Body of pancreas (tissue), 4 donors: Measurements from ENCODE around the gene RIN3. TPM values are rescaled to one million over a fixed set of nuclear protein-coding genes. Genes with fewer than 3 reads are reported as not detected.

Experiments used
- ATAC-seq: fragments of 150-250 bp; one replicate; pipeline ENCODE4 v1.9.1; 2016
- DNase-seq, 4 donors: peaks; one replicate each; pipeline ENCODE4 v3.0.0-alpha.2; 2019
- H3K27ac ChIP-seq, 4 donors: fragments of 200-600 bp; sonication (generic); 1 replicate in 3 of 4; 2 replicates in 1 of 4; pipeline versions ENCODE4 v1.5.1 to v1.6.1; 2016 to 2019; ENCODE audit warnings: mild to moderate bottlenecking in 1 of 4, mixed read lengths in 1 of 4, moderate library complexity in 1 of 4
- H3K27me3 ChIP-seq, 2 donors: fragments of 200-600 bp; sonication (generic); one replicate each; pipeline ENCODE4 v1.6.0; 2016; ENCODE audit warnings: mild to moderate bottlenecking in 1 of 2
- H3K36me3 ChIP-seq, 2 donors: fragments of 200-600 bp; sonication (generic); replicated peaks in 1 of 2; 2 replicates each; pipeline ENCODE4 v1.5.1; 2016; ENCODE audit warnings: low read depth in 2 of 2; ENCODE audit not compliant: insufficient read depth in 1 of 2
- H3K4me1 ChIP-seq: fragments of 200-600 bp; sonication (generic); one replicate; pipeline ENCODE4 v1.6.0; 2016
- H3K4me3 ChIP-seq, 2 donors: fragments of 200-600 bp; sonication (generic); 1 replicate in 1 of 2; 2 replicates in 1 of 2; pipeline ENCODE4 v1.5.1; 2016 to 2019
- H3K9me3 ChIP-seq, 3 donors: fragments of 200-600 bp; sonication (generic); 1 replicate in 2 of 3; 2 replicates in 1 of 3; pipeline ENCODE4 v1.5.1; 2016
- CTCF ChIP-seq, 7 experiments: fragments of 450-650 bp in 4 of 7; fragments of 200-600 bp in 3 of 7; sonication (generic) in 3 of 7; IDR thresholded peaks; one replicate each; pipeline ENCODE4 v1.5.1; 2016 to 2019; ENCODE audit warnings: antibody characterized with exemption in 7 of 7
- POLR2A ChIP-seq, 3 donors: fragments of 450-650 bp; IDR thresholded peaks; one replicate each; pipeline ENCODE4 v1.6.1; 2016; ENCODE audit warnings: antibody characterized with exemption in 3 of 3, mild to moderate bottlenecking in 2 of 3
- WGBS, 2 donors: methylation state at CpG; one replicate each; pipeline ENCODE4 v1.1.5; 2017; 5-methylcytosine and 5-hydroxymethylcytosine counted together
- intact Hi-C: fragments of 100-400 bp; cut with DNase I; formaldehyde crosslinking; loops from one replicate; pipeline ENCODE4 v1.15.1; 2023
- total RNA-seq, 2 donors: library from RNA; depleted of rRNA; stranded (reverse); fragments of >200 nt; gene quantifications; one replicate each; pipeline ENCODE4 v1.1.0, GENCODE V29; 2016

RIN3 gene
- total RNA-seq, 2 donors from 2014 or later, result 2.6 to 3.3 TPM

- TF ChIP-seq CTCF (IDR thresholded peaks at IDR 0.05) (no peak), POLR2A (IDR thresholded peaks at IDR 0.05) (no peak)
Observed at GRCh38 chr14:92475451-92476187, 38.0 kb upstream of the RIN3 start.

GRCh38 chr14:92480856-92481255, 32.7 kb upstream of the RIN3 start:
- Histone ChIP-seq H3K4me1 (no peaks in the 10 kb centered on the region), H3K27me3 (no peaks in the 10 kb centered on the region), H3K9me3 (no peaks in the 10 kb centered on the region), H3K4me3 (no peak overlapping the region), H3K27ac (no peak overlapping the region), H3K36me3 (no peaks in the 10 kb centered on the region)
- ATAC-seq (no peak), DNase-seq (no peak)
- intact Hi-C loops, result no loop called here
- 45 to 47% methylated on average over 3 of the region's 3 CpGs for WGBS, 2 donors
- TF ChIP-seq CTCF (IDR thresholded peaks at IDR 0.05) (no peak), POLR2A (IDR thresholded peaks at IDR 0.05) (no peak)

More at GRCh38 chr14:92475451-92476187, 38.0 kb upstream of the RIN3 start:
- ATAC-seq, result peak; percentile 30
- no peaks in the 10 kb centered on the region for H3K27me3 ChIP-seq
- DNase-seq, result peak in 2 of 4 donors; percentile 32 to 63
- H3K4me3 ChIP-seq, result no peak overlapping the region
- H3K4me1 ChIP-seq, result no peaks in the 10 kb centered on the region
- WGBS, 2 donors, result 52 to 56% methylated on average over 14 of the region's 14 CpGs
- H3K9me3 ChIP-seq, result no peaks in the 10 kb centered on the region
- H3K27ac ChIP-seq, result peak overlapping the region in 1 of 4 donors; percentile 60
- intact Hi-C loops, result no loop called here
- H3K36me3 ChIP-seq, result no peaks in the 10 kb centered on the region

GRCh38 chr14:92481386-92481785, 32.2 kb upstream of the RIN3 start:
- intact Hi-C loops, result no loop called here
- H3K4me1 ChIP-seq, result no peaks in the 10 kb centered on the region
- H3K4me3 ChIP-seq, result no peak overlapping the region
- H3K9me3 ChIP-seq, result no peaks in the 10 kb centered on the region
- ATAC-seq (no peak), DNase-seq (no peak)
- no peaks in the 10 kb centered on the region for H3K36me3 ChIP-seq
- 25 to 27% methylated on average over 1 of the region's 1 CpG for WGBS, 2 donors
- H3K27me3 ChIP-seq, result no peaks in the 10 kb centered on the region
- H3K27ac ChIP-seq, result no peak overlapping the region
- no peak for TF ChIP-seq CTCF (IDR thresholded peaks at IDR 0.05)
- no peak for TF ChIP-seq POLR2A (IDR thresholded peaks at IDR 0.05)

- Histone ChIP-seq H3K9me3 (no peaks in the 10 kb centered on the region), H3K27ac (no peak overlapping the region), H3K4me3 (no peak overlapping the region), H3K4me1 (no peaks in the 10 kb centered on the region), H3K36me3 (no peaks in the 10 kb centered on the region), H3K27me3 (no peaks in the 10 kb centered on the region)
- TF ChIP-seq POLR2A (IDR thresholded peaks at IDR 0.05) (no peak), CTCF (IDR thresholded peaks at IDR 0.05) (no peak)
- ATAC-seq (no peak), DNase-seq (no peak)
- intact Hi-C loops, result no loop called here
- 11 to 18% methylated on average over 1 of the region's 1 CpG for WGBS, 2 donors
Observed at GRCh38 chr14:92481811-92482555, 31.6 kb upstream of the RIN3 start.
